Transverse colon (tissue), 4 donors: ENCODE results near the gene BTBD2. TPM values are rescaled to one million over a fixed set of nuclear protein-coding genes. Genes with fewer than 3 reads are reported as not detected.
A peak's percentile ranks its signal among the peaks of the same experiment; 100 is the strongest.

Experiments
- DNase-seq: peaks from one replicate; pipeline ENCODE4 v3.0.0-alpha.2; 2019
- H3K27ac ChIP-seq, 4 donors: fragments of 200-600 bp; sonication (generic); 2 replicates each; pipeline ENCODE4 v1.5.1; 2016 to 2018; ENCODE audit warnings: inconsistent platforms in 4 of 4
- H3K27me3 ChIP-seq: fragments of 200-600 bp; sonication (generic); 2 replicates; pipeline ENCODE4 v1.5.1; 2017; ENCODE audit warnings: inconsistent platforms
- H3K36me3 ChIP-seq, 4 donors: fragments of 200-600 bp; sonication (generic); 2 replicates each; pipeline ENCODE4 v1.5.1; 2017 to 2019; ENCODE audit warnings: inconsistent platforms in 4 of 4
- H3K4me1 ChIP-seq, 4 donors: fragments of 200-600 bp; sonication (generic); 2 replicates each; pipeline ENCODE4 v1.5.1; 2017 to 2020; ENCODE audit warnings: inconsistent platforms in 4 of 4
- H3K4me3 ChIP-seq, 4 donors: fragments of 200-600 bp; sonication (generic); 1 replicate in 1 of 4; 2 replicates in 3 of 4; pipeline versions ENCODE4 v1.5.1 to v1.6.1; 2017 to 2019; ENCODE audit warnings: inconsistent platforms in 4 of 4
- H3K9me3 ChIP-seq, 2 donors: fragments of 200-600 bp; sonication (generic); 2 replicates each; pipeline ENCODE4 v1.5.1; 2017 to 2019; ENCODE audit warnings: inconsistent platforms in 2 of 2
- EP300 ChIP-seq: sonication (generic); formaldehyde crosslinking; IDR thresholded peaks from one replicate; pipeline ENCODE4 v1.6.1; 2017; ENCODE audit warnings: antibody characterized with exemption, low read depth
- POLR2A ChIP-seq: fragments of 450-650 bp; IDR thresholded peaks from one replicate; pipeline ENCODE4 v1.6.1; 2016; ENCODE audit warnings: antibody characterized with exemption, mild to moderate bottlenecking, moderate library complexity
- POLR2AphosphoS5 ChIP-seq, 3 donors: sonication (generic); formaldehyde crosslinking; IDR thresholded peaks; one replicate each; pipeline ENCODE4 v1.6.1; 2016; ENCODE audit warnings: antibody characterized with exemption in 3 of 3
- WGBS, 2 donors: methylation state at CpG; one replicate each; pipeline ENCODE4 v1.1.5; 2018; ENCODE audit warnings: low coverage in 1 of 2; 5-methylcytosine and 5-hydroxymethylcytosine counted together
- in situ Hi-C, 4 donors: fragments of 200-750 bp; cut with MboI; loops; one replicate each; pipeline versions ENCODE4 v1.15.0 to v1.15.1; 2017; ENCODE audit warnings: low sequenced_read_pairs in 3 of 4, low pct_ligation_motif_present in 1 of 4, low pct_unique_long_range_greater_than_20kb in 1 of 4
- intact Hi-C: fragments of 100-400 bp; cut with DNase I; formaldehyde crosslinking; loops from one replicate; pipeline ENCODE4 v1.15.1; 2023; ENCODE audit warnings: low total_unique reads
- total RNA-seq, 4 donors: library from RNA; depleted of rRNA; stranded (reverse); fragments of >200 nt; gene quantifications; one replicate each; pipeline ENCODE4 v1.1.0, GENCODE V29; 2016
- TF ChIP-seq, protein P1 (sequence below), 5 experiments: fragments of 200-600 bp in 3 of 5; fragments of 450-650 bp in 2 of 5; sonication (generic) in 3 of 5; IDR thresholded peaks; 1 replicate in 2 of 5; 2 replicates in 3 of 5; pipeline ENCODE4 v1.5.1; 2016 to 2017; ENCODE audit warnings: antibody characterized with exemption in 5 of 5, inconsistent platforms in 3 of 5, mild to moderate bottlenecking in 2 of 5, moderate library complexity in 1 of 5

The BTBD2 gene
- total RNA-seq, 4 donors from 2014 or later: 66.7 to 88.6 (median 84.4) TPM

DNA sequence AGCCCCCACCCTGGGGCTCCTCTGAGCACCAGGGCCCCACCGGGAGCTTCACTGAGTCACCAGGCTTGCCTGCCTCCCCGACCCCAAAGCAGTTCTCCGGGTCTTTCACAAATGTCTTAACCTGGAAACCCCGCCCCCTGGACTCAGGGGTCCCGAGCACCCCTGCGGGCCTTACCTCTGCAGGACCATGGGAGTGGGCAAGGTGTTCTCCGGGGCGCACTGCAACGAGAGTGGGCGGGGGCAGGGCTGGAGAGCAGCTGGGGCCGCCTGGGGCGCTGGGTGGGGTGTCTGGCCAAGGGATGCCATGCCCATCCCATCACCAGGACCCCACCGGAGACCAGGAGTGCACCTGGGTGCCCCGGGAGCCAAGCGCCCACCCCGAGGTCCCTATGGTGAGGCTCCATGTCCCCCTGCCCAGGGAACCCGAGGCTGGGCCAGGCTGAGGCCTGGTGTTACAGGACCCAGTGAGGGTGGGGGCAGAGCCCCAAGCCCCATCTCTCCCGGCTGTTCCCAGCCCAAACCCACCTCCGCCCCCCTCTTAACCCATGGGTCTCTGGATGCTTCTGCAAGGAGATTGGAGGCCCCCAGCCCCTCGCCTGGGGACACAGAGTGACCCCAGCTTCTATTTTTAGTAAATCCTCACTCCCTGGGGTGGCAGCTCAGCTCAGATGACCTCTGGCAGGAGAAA, 24.6 kb upstream of the BTBD2 start:
- 82% methylated on average over 9 of the region's 20 CpGs; no CpG with 5 or more reads in 1 of the 2 donors for WGBS, 2 donors
- H3K4me3 ChIP-seq: no peak overlapping the region
- H3K27ac ChIP-seq: peak overlapping the region in 3 of 4 donors; percentile 89 to 99 (median 96)
- peaks cover 0 to 34% (median 10%) of the 10 kb centered on the region in 4 donors for H3K36me3 ChIP-seq
- in situ Hi-C loops (no loop called here), intact Hi-C loops (no loop called here)
- peaks cover 0 to 5% of the 10 kb centered on the region in 2 donors for H3K9me3 ChIP-seq
- peaks cover 30 to 41% (median 31%) of the 10 kb centered on the region in 4 donors for H3K4me1 ChIP-seq
- TF ChIP-seq POLR2A (no peak), EP300 (no peak), POLR2AphosphoS5 (IDR thresholded peaks at IDR 0.05) (no peak)
- TF ChIP-seq, protein P1, sequence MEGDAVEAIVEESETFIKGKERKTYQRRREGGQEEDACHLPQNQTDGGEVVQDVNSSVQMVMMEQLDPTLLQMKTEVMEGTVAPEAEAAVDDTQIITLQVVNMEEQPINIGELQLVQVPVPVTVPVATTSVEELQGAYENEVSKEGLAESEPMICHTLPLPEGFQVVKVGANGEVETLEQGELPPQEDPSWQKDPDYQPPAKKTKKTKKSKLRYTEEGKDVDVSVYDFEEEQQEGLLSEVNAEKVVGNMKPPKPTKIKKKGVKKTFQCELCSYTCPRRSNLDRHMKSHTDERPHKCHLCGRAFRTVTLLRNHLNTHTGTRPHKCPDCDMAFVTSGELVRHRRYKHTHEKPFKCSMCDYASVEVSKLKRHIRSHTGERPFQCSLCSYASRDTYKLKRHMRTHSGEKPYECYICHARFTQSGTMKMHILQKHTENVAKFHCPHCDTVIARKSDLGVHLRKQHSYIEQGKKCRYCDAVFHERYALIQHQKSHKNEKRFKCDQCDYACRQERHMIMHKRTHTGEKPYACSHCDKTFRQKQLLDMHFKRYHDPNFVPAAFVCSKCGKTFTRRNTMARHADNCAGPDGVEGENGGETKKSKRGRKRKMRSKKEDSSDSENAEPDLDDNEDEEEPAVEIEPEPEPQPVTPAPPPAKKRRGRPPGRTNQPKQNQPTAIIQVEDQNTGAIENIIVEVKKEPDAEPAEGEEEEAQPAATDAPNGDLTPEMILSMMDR (IDR thresholded peaks at IDR 0.05): no peak
- DNase-seq: no peak
- H3K27me3 ChIP-seq: no peaks in the 10 kb centered on the region

DNA sequence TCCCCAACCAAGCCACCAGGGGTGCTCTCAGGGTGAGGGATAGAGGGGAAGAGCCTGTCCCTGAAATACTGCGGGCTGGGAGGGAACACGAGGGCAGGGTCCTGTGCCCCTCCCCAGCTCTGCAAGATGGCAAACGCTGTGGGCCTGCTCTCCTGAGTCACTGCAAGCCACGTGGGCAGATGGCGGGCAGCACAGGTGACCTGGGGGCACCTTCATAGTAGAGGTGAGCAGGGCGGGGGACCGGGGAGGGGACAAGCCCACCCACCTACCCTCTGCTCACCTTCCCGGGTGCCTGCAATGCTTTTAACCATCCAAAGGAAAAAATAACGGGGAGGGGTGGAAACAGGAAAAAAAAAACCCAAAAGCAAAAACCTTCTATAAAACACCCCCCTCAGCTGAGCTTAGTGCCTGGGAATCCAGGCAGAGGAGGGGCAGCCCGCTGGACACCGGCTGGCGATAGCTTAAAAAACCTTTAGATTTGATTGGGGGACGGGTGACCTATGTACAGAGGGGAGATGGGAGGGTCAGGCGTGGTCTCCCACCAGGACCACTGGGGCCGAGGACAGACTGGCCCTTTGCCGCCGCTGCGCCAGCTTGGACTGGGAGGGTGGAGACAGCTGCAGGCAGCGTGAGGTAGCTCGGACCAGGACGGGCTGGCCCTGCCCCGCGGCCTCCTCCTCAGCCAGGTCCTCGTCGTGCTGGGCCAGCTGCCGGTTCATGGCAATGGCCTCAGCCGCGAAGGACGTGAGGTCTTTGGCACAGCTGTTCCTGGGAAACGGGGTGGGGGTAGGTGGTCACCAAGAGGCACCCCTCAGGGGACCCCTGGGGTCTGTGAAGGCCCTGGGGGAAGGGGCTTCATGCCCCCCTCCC, 23.8 kb upstream of the BTBD2 start:
- 83 to 87% methylated on average over 5 to 27 of the region's 30 CpGs for WGBS, 2 donors
- intact Hi-C loops (no loop called here), in situ Hi-C loops (no loop called here)
- no peak for DNase-seq
- Histone ChIP-seq H3K9me3 (peaks cover 0 to 5% of the 10 kb centered on the region in 2 donors), H3K36me3 (peaks cover 0 to 34% (median 10%) of the 10 kb centered on the region in 4 donors), H3K4me3 (no peak overlapping the region), H3K4me1 (peaks cover 28 to 43% (median 33%) of the 10 kb centered on the region in 4 donors), H3K27ac (peak overlapping the region in 2 of 4 donors; percentile 96 to 99), H3K27me3 (no peaks in the 10 kb centered on the region)
- no peak for TF ChIP-seq POLR2AphosphoS5 (IDR thresholded peaks at IDR 0.05)

DNA sequence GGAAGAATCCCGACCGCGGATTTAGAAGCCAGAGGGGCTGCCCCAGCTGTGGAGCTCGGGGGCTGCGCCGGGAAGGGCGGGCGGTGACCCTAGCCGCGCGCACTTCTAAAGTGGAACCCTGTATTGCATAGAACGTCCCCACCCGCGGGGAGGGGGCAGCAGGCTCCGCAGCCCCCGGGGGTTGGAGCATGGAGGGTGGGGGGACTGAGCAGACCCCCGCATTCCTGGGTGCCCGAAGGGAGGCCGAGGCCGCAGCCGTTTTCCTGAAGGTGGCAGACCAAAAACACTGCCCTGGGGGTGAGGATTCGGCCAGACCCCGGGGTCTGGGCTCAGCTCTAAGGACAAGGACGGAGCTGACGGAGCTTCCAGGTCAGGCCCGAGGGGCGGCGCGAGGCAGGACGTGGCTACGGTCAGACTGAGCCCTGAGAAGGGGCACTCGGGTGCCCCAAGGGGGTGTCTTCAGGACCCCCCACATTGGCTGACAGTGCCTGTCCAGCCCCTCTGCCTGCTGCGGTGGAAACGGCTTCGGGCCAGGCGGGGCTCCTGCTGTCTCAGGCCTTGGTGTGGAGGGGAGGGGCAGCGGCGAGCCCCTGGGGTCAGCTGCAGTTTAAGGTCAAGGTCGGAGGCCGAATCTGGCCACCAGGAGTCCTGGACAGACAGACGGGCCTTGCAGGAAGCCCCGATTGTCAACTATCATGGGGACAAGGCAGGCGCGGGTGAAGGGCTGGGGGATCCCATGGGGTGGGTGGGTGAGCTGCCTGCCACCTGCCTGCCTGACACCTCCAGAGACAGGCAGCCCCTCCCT, 23.0 kb upstream of the BTBD2 start:
- Histone ChIP-seq H3K4me3 (no peak overlapping the region), H3K9me3 (peaks cover 0 to 5% of the 10 kb centered on the region in 2 donors), H3K27ac (no peak overlapping the region), H3K4me1 (peaks cover 29 to 45% (median 37%) of the 10 kb centered on the region in 4 donors), H3K27me3 (no peaks in the 10 kb centered on the region), H3K36me3 (peaks cover 0 to 34% (median 10%) of the 10 kb centered on the region in 4 donors)
- TF ChIP-seq, protein P1 (IDR thresholded peaks at IDR 0.05): no peak
- TF ChIP-seq POLR2A (no peak), EP300 (no peak), POLR2AphosphoS5 (IDR thresholded peaks at IDR 0.05) (no peak)
- in situ Hi-C loops: no loop called here
- intact Hi-C loops: no loop called here
- WGBS, 2 donors: 87 to 93% methylated on average over 3 to 44 of the region's 44 CpGs
- DNase-seq: no peak

DNA sequence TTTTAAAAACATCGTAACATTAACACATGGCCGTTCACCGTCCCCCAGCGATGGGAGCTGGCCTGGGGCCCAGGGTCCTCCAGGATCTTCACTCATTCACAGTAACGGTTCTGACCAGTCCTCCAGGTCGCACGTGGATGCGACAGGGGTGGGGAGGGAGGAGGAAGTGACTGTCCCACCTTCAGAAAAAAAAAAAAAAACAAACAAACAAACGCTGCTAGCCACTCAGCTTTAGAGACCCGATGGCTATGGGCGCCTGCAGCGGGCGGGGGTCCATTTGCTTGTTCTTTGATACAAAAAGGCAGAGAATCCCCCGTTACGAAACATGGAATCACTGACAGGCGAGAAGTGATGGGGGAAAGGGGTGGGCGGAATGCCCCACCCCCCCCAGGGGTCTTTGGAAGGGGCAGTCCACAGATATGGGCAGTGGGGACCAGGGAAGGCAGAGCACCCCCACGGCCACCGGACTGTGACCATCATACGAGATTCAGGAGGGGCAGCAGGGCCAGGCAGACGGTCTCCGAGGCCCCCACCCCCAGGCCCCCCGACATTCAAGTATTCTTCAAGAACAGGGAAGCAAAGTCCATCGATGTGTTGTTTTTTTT, 22.2 kb upstream of the BTBD2 start:
- DNase-seq: no peak
- Histone ChIP-seq H3K36me3 (peaks cover 0 to 34% (median 10%) of the 10 kb centered on the region in 4 donors), H3K27me3 (no peaks in the 10 kb centered on the region), H3K9me3 (peaks cover 0 to 5% of the 10 kb centered on the region in 2 donors), H3K4me3 (no peak overlapping the region), H3K4me1 (peaks cover 29 to 45% (median 37%) of the 10 kb centered on the region in 4 donors), H3K27ac (peak overlapping the region in 2 of 4 donors; percentile 2 to 11)
- intact Hi-C loops: no loop called here
- TF ChIP-seq POLR2A: no peak
- in situ Hi-C loops: no loop called here
- 77% methylated on average over 24 of the region's 24 CpGs; no CpG with 5 or more reads in 1 of the 2 donors for WGBS, 2 donors
